GM18907 (cell line): ENCODE measurements around the gene MSANTD7.

Source experiments
- ATAC-seq: cut with Tn5 transposase; IDR thresholded peaks from one replicate; pipeline ENCODE4 v1.9.1; 2021; ENCODE audit warnings: mild to moderate bottlenecking, moderate library complexity; ENCODE audit not compliant: unreplicated experiment

MSANTD7 gene

GRCh38 chr10:14879928-14880193, 41.8 kb downstream of the MSANTD7 start:
- ATAC-seq: no peak

- ATAC-seq: no peak
Observed at GRCh38 chr10:14880229-14880628, 42.1 kb downstream of the MSANTD7 start.

- no peak for ATAC-seq
Observed at GRCh38 chr10:14884082-14884481, 46.0 kb downstream of the MSANTD7 start.
